ENCODE results near the gene THTPA. TPM values are rescaled to one million over a fixed set of nuclear protein-coding genes. Genes with fewer than 3 reads are reported as not detected.

Gene THTPA
- total and polyA plus RNA-seq, 2 of the 13 experiments (the other 11 are each of a cell fraction or from before 2014, with no cell fraction given): 7.4 to 8.7 TPM

- TF ChIP-seq KIAA2018 (CRISPR knock-in tag; IDR thresholded peaks at IDR 0.05; ENCODE audit: borderline replicate concordance): peak; percentile 82; the same call in 1 of the 2 replicates
- TF ChIP-seq KDM1A (CRISPR knock-in tag; IDR thresholded peaks at IDR 0.05): peak; percentile 83
- TF ChIP-seq ZNF292 (CRISPR knock-in tag; IDR thresholded peaks at IDR 0.05; ENCODE audit: borderline replicate concordance, low read depth): peak; percentile 99
- TF ChIP-seq BRCA1 (CRISPR knock-in tag; IDR thresholded peaks at IDR 0.05): peak; percentile 88; the same call in 1 of the 2 replicates
- TF ChIP-seq HNRNPL (IDR thresholded peaks at IDR 0.05; ENCODE audit: low read depth, low read length): no peak
- TF ChIP-seq KAT7 (CRISPR knock-in tag; IDR thresholded peaks at IDR 0.05; ENCODE audit: borderline replicate concordance): peak; percentile 98; the same call in 1 of the 2 replicates
- TF ChIP-seq ZSCAN31 (CRISPR knock-in tag; IDR thresholded peaks at IDR 0.05; ENCODE audit: low read depth): peak; percentile 91
- TF ChIP-seq ZNF383 (CRISPR knock-in tag; IDR thresholded peaks at IDR 0.05; ENCODE audit: borderline replicate concordance): no peak
- no peak for TF ChIP-seq TCF7L2 (IDR thresholded peaks at IDR 0.05; ENCODE audit: low read depth, low read length)
- TF ChIP-seq RNF2 (conservative IDR thresholded peaks at IDR 0.05; ENCODE audit: low read depth): 0 out of 2 replicates have a peak, but pooled peaks have one; percentile 79
- no peak for TF ChIP-seq ZBTB1 (CRISPR knock-in tag; IDR thresholded peaks at IDR 0.05; ENCODE audit: borderline replicate concordance)
- 0 out of 2 replicates have a peak, but pooled peaks have one; percentile 63 for TF ChIP-seq ZBTB42 (CRISPR knock-in tag; IDR thresholded peaks at IDR 0.05)
- no peak; the same call in 1 of the 2 replicates for TF ChIP-seq NKX3-1 (CRISPR knock-in tag; IDR thresholded peaks at IDR 0.05)
- TF ChIP-seq ZNF496 (CRISPR knock-in tag; IDR thresholded peaks at IDR 0.05; ENCODE audit: insufficient replicate concordance): no peak
- peak; percentile 63; the same call in 1 of the 2 replicates for TF ChIP-seq ZNF441 (CRISPR knock-in tag; IDR thresholded peaks at IDR 0.05; ENCODE audit: borderline replicate concordance)
- no peak for TF ChIP-seq ZC3H4 (CRISPR knock-in tag; IDR thresholded peaks at IDR 0.05; ENCODE audit: borderline replicate concordance)
- TF ChIP-seq ZNF891 (CRISPR knock-in tag; IDR thresholded peaks at IDR 0.05): peak; percentile 92
- TF ChIP-seq RBFOX2 (IDR thresholded peaks at IDR 0.05; ENCODE audit: low read depth, low read length): no peak
- no peak for TF ChIP-seq SRSF9 (IDR thresholded peaks at IDR 0.05; ENCODE audit: borderline replicate concordance, insufficient read depth, low read depth, low read length, poor library complexity, severe bottlenecking)
- TF ChIP-seq ZNF7 (CRISPR knock-in tag; IDR thresholded peaks at IDR 0.05): peak; percentile 37; the same call in 1 of the 2 replicates
- TF ChIP-seq ZNF639 (CRISPR knock-in tag; conservative IDR thresholded peaks at IDR 0.05): peak; percentile 32; the same call in 1 of the 2 replicates
Measured at GRCh38 chr14:23588884-23589598, 33.0 kb downstream of the THTPA start (continued).

Data from HepG2 (cell line).